ENCODE measurements around the gene GCGR.

GRCh38 chr17:81824595-81824994, 20.6 kb downstream of the GCGR start:
- no peak for TF ChIP-seq EZH2 (IDR thresholded peaks at IDR 0.05; ENCODE audit: low read length)
- TF ChIP-seq CTCF (optimal IDR thresholded peaks at IDR 0.05 in 1 of 3, IDR thresholded peaks at IDR 0.05 in 1 of 3, conservative IDR thresholded peaks at IDR 0.05 in 1 of 3; ENCODE audit: extremely low read depth in 1 of 3, insufficient read depth in 2 of 3, low read length in 3 of 3): no peak

All from keratinocyte (primary cell).